HG03575 (cell line): Measurements from ENCODE around the gene ATP6V0E2.
"Not testable (repeated sequence)": the region's sequence is repeated elsewhere in the genome, so short reads cannot be mapped to it uniquely, and the experiment has no call there.

Source experiments
- ATAC-seq: cut with Tn5 transposase; IDR thresholded peaks from one replicate; pipeline ENCODE4 v1.9.1; 2021; ENCODE audit not compliant: unreplicated experiment, insufficient number of reproducible peaks, low FRiP score; ENCODE audit errors: extremely low read depth

The ATP6V0E2 gene

GRCh38 chr7:149873074-149873969 lies at the start of gene ATP6V0E2:
ATP6V0E2 (plus strand) TSS chr7:149873969; CDS start chr7:149874066, 97 bp downstream.
- peak; percentile 59 for ATAC-seq

DNA sequence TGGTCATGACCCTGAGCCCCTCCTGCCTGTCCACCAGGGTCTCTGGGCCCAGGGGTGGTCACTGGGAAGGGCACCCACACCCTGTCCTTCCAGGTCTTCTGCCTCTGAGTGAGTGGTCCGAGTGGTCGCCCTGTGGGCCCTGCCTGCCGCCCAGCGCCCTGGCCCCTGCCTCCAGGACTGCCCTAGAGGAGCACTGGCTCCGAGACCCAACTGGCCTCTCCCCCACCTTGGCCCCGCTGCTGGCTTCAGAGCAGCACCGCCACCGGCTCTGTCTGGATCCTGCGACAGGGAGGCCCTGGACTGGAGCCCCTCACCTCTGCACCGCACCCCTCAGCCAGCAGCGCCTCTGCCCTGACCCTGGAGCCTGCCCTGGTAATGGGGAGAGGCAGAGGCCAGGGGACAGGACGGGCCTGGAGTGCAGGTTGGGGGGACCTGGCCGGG lies 49.4 kb upstream of the ATP6V0E2 start:
- ATAC-seq, result no peak

DNA sequence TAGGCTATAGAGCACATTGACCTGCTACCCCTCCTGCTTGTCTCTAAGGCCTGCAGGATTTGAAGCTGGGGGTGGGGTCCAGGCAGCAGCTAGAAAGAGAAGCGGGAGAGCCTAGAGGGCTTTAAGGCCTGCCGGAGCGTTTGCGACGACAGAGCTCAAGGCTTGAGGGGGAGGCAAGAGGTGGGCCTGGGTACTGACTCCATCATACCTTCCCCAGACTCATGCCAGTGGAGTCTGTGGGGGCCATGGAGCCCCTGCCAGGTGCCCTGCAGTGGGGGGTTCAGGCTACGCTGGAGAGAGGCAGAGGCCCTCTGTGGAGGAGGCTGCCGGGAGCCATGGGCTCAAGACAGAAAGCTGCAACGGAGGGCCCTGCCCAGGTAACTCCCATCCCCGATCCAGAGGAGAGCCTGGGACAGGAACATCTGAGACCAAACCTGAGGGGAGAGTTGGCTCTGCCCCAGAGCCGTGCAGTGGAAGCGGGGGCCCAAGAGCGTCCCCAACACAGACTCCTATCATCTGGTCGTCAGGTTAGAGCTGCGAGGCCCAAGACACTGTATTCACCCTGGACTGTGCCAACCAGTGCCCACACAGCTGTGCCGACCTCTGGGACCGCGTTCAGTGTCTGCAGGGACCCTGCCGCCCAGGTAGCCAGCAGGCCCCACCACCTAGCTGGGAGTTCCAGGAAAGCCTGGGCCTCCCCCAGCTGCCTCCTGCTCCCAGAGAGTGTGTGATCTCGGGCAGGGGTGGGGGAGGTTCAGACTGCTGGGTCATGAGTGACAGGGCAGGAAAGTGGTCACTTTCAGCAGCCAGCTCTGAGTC lies 48.8 kb upstream of the ATP6V0E2 start:
- ATAC-seq, result no peak

GRCh38 chr7:149825567-149826343 lies 48.0 kb upstream of the ATP6V0E2 start:
- no peak for ATAC-seq

GRCh38 chr7:149826344-149827088 lies 47.3 kb upstream of the ATP6V0E2 start:
- no peak for ATAC-seq

- ATAC-seq, result no peak
These were observed 46.4 kb upstream of the ATP6V0E2 start for GRCh38 chr7:149827089-149827981.

DNA sequence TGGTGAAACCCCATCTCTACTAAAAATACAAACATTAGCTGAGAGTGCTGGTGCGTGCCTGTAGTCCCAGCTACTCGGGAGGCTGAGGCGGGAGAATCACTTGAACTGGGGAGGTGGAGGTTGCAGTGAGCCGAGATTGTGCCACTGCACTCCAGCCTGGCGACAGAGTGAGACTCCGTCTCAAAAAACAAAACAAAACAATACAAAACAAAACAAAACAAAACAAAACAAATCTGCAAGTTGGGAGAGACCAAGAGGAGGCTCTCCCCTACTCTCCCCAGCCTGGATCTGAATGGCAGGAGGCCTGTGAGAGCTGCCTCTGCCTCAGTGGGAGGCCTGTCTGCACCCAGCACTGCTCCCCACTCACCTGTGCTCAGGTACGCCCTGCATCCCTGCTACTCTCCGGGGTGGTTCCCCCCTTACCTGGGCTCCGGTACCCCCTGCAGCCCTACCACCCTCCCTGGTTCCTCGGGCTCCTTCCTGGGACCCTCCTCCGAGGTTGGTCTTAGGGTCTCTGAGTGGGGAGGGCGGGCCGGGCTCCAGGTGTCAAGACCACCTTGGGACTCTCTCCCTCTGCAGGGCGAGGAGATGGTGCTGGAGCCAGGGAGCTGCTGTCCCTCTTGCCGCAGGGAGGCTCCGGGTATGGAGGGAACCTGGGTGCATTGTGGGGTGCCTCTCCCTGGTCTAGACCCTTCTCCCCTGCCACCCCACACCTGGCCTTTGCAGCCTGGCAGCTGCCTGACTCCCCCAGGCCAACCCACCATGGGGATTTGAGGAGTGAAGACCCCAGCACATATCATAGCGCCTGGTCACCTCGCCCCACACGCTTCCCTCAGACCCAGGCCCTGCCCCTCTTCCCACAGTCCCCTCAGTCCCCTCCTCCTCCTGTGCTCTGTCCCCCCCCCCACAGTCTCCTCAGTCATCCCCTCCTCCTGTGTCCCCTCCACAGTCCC lies 45.1 kb upstream of the ATP6V0E2 start:
- ATAC-seq, result no peak

DNA sequence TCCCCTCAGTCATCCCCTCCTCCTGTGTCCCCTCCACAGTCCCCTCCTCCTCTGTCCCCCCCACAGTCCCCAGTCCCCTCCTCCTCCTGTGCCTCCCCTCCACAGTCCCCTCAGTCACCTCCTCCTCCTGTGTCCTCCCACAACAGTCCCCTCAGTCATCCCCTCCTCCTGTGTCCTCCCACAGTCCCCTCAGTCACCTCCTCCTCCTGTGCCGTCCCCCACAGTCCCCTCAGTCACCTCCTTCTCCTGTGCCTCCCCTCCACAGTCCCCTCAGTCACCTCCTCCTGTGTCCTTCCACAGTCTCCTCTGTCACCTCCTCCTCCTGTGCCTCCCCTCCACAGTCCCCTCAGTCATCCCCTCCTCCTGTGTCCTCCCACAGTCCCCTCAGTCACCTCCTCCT lies 43.2 kb upstream of the ATP6V0E2 start:
- ATAC-seq, result not testable (repeated sequence)

- no peak for ATAC-seq
These were observed 42.6 kb upstream of the ATP6V0E2 start for GRCh38 chr7:149830997-149831740.

DNA sequence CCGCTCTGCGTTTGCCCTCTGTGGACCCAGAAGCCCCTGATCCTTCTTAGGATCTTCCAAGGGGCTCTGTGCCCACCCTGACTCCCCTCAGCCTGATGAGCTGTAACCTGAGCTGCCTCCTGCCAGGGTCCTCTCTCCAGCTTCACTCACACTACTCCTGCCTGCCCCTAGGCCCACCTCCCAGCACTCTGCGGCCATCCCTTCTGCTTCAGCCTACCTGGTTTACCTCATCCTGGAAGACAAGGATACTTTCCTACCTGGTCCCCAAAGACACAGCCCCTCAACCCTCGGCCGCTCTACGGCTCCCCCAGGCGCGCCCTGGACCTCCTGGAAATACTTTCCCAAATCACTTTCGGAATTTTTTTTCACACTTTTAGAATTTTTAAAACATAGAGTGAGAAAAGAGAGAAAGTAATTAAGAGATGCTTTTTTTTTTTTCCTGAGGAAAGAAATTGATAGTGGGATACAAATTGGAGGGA lies 42.0 kb upstream of the ATP6V0E2 start:
- no peak for ATAC-seq

DNA sequence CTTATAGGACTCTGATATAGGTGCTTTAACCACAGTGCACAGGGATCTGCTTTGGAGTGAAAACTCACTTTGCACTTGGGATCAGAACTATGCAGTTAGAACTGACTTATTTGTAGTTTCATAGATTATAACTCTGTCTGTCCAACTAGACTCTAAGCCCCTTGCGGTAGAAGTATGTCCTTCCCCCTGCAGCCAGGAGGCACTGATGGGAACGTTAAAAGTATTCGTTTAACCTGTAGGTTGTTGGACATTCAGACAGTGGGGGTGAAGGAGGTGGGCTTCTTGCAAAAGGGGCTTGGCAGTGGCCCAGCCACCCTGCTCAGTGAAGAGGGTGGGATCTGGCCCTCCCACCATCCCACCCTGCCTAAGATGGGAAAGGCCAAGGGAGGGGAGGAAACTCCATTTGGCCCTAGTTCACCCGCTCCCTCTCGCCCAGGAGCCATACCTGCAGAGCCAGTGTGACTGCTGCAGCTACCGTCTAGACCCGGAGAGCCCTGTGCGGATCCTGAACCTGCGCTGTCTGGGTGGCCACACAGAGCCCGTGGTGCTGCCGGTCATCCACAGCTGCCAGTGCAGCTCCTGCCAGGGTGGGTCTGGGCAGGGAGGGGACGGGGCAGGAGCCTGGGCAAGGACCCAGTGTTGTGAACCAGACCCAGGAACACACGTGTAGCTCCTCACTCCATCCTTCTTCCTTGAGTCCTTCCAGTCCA lies 41.3 kb upstream of the ATP6V0E2 start:
- no peak for ATAC-seq

GRCh38 chr7:149833495-149834130 lies 40.2 kb upstream of the ATP6V0E2 start:
- no peak for ATAC-seq

GRCh38 chr7:149834601-149835000 lies 39.2 kb upstream of the ATP6V0E2 start:
- ATAC-seq, result no peak

- ATAC-seq, result no peak
These were observed 37.3 kb upstream of the ATP6V0E2 start for GRCh38 chr7:149836434-149836833.
